Endothelial cell of umbilical vein (primary cell): ENCODE data around the gene SC5D.

Source experiments
- CTCF ChIP-seq, 2 donors: IDR thresholded peaks; 1 replicate in 1 of 2; 2 replicates in 1 of 2; pipeline ENCODE4 v1.5.1; 2011; ENCODE audit warnings: low read length in 2 of 2, mild to moderate bottlenecking in 2 of 2, moderate library complexity in 2 of 2, control low read depth in 1 of 2, inconsistent platforms in 1 of 2, low read depth in 1 of 2; ENCODE audit not compliant: insufficient read depth in 1 of 2; ENCODE audit errors: extremely low read depth in 1 of 2
- EZH2 ChIP-seq: IDR thresholded peaks from 2 replicates; pipeline ENCODE4 v1.6.1; 2012; ENCODE audit warnings: borderline replicate concordance, low read depth, mild to moderate bottlenecking, moderate library complexity, low read length, inconsistent platforms; ENCODE audit not compliant: severe bottlenecking
- FOS ChIP-seq: IDR thresholded peaks from 2 replicates; pipeline ENCODE4 v1.6.1; 2011; ENCODE audit warnings: mild to moderate bottlenecking, low read length, moderate library complexity, borderline replicate concordance; ENCODE audit not compliant: insufficient read depth
- JUN ChIP-seq: IDR thresholded peaks from 2 replicates; pipeline ENCODE4 v1.6.1; 2011; ENCODE audit warnings: borderline replicate concordance, low read depth; ENCODE audit not compliant: insufficient read length, insufficient read depth
- MAX ChIP-seq: IDR thresholded peaks from 2 replicates; pipeline ENCODE4 v1.6.1; 2011; ENCODE audit not compliant: insufficient read depth, insufficient read length
- POLR2A ChIP-seq: IDR thresholded peaks from 2 replicates; pipeline ENCODE4 v1.6.1; 2012; ENCODE audit warnings: low read depth, mild to moderate bottlenecking, control low read depth, low read length
- POLR2AphosphoS5 ChIP-seq: IDR thresholded peaks from 2 replicates; pipeline ENCODE4 v1.6.1; 2012; ENCODE audit warnings: low read depth, mild to moderate bottlenecking, control low read depth, low read length, moderate library complexity; ENCODE audit not compliant: insufficient read depth

- no peak for TF ChIP-seq CTCF (IDR thresholded peaks at IDR 0.05; ENCODE audit: extremely low read depth in 1 of 2, insufficient read depth in 1 of 2, low read depth in 1 of 2, low read length in 2 of 2)
- no peak for TF ChIP-seq JUN
- TF ChIP-seq FOS = no peak
- TF ChIP-seq EZH2 = no peak
- TF ChIP-seq POLR2A = no peak
- no peak for TF ChIP-seq POLR2AphosphoS5
- TF ChIP-seq MAX = no peak
Measured at GRCh38 chr11:121291896-121292494, 576 bp upstream of the SC5D start.
